WERI-Rb-1 (cell line): Measurements from ENCODE around the gene DLGAP4.

ENCODE experiments used
- DNase-seq: peaks from one replicate; pipeline ENCODE4 v3.0.0-alpha.2; 2020
- H3K27ac ChIP-seq: fragments of 250-450 bp; sonication (Bioruptor Pico); 2 replicates; pipeline ENCODE4 v1.5.1; 2020; ENCODE audit warnings: mild to moderate bottlenecking, moderate library complexity
- H3K27me3 ChIP-seq: fragments of 250-450 bp; sonication (Bioruptor Pico); 2 replicates; pipeline ENCODE4 v1.5.1; 2021; ENCODE audit warnings: mild to moderate bottlenecking, low read depth, moderate library complexity; ENCODE audit not compliant: insufficient read depth, severe bottlenecking
- H3K36me3 ChIP-seq: fragments of 250-450 bp; sonication (Bioruptor Pico); 2 replicates; pipeline ENCODE4 v1.5.1; 2020; ENCODE audit warnings: mild to moderate bottlenecking, moderate library complexity
- H3K4me3 ChIP-seq: 2 replicates; pipeline ENCODE4 v1.5.1; 2011; ENCODE audit warnings: low read depth, mild to moderate bottlenecking, control low read depth, low read length
- H3K9me3 ChIP-seq: fragments of 250-450 bp; sonication (Bioruptor Pico); 2 replicates; pipeline ENCODE4 v1.5.1; 2021; ENCODE audit warnings: mild to moderate bottlenecking, moderate library complexity; ENCODE audit not compliant: severe bottlenecking
- TF ChIP-seq, protein P1 (sequence below): IDR thresholded peaks from 2 replicates; pipeline ENCODE4 v1.5.1; 2011; ENCODE audit warnings: low read depth, mild to moderate bottlenecking, control low read depth, inconsistent platforms, low read length

Gene DLGAP4

DNA sequence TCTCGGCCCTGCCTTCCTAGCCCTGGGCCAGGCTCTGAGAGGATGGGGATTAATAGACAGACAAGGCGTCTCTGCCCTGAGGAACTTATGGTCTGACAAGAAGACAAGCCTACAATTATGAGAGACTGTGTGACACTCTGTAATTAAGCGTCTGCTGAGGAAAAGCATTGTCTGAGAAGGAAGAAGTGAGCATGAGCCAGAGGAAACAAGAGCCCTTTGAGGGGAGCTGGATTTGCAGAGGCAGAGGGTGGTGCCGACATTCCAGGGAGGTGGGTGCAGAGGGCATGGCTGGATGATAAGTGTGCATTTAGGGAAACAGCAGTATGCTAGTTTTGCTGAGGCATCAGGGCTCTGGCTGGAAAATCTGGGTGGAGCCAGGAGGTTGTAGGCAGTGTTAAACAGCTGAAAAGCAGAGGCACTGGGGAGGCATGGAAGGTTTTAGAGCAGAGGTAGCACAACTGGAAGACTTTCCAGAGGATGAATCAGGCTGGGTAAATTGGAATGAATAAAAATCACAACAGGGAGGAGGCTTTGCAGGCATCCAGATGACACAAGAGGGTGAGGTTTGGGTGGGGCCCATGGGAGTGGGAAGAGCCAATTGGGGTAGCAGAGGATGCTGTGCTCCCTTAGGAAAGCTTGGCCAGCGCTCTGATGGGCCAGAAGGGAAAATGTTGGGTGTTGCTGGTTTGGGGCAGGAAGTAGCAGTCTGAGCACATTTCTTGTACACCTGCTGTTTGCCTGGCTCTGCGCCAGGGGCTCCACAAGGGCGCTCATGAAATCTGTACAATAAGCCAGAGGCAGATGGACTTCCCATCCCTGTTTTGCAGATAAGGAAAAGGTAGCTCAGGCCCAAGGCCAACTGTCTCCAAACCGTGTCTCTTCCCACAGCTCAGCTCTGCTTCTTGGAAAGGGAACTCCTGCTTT lies 161.2 kb downstream of the DLGAP4 start:
- H3K36me3 ChIP-seq = peaks cover 6% of the 10 kb centered on the region; the same call in 1 of the 2 replicates
- peak; percentile 54 for DNase-seq
- H3K27ac ChIP-seq = peak overlapping the region; percentile 73
- H3K4me3 ChIP-seq = no peak overlapping the region
- no peaks in the 10 kb centered on the region for H3K27me3 ChIP-seq
- TF ChIP-seq, protein P1, sequence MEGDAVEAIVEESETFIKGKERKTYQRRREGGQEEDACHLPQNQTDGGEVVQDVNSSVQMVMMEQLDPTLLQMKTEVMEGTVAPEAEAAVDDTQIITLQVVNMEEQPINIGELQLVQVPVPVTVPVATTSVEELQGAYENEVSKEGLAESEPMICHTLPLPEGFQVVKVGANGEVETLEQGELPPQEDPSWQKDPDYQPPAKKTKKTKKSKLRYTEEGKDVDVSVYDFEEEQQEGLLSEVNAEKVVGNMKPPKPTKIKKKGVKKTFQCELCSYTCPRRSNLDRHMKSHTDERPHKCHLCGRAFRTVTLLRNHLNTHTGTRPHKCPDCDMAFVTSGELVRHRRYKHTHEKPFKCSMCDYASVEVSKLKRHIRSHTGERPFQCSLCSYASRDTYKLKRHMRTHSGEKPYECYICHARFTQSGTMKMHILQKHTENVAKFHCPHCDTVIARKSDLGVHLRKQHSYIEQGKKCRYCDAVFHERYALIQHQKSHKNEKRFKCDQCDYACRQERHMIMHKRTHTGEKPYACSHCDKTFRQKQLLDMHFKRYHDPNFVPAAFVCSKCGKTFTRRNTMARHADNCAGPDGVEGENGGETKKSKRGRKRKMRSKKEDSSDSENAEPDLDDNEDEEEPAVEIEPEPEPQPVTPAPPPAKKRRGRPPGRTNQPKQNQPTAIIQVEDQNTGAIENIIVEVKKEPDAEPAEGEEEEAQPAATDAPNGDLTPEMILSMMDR = no peak
- no peaks in the 10 kb centered on the region for H3K9me3 ChIP-seq

DNA sequence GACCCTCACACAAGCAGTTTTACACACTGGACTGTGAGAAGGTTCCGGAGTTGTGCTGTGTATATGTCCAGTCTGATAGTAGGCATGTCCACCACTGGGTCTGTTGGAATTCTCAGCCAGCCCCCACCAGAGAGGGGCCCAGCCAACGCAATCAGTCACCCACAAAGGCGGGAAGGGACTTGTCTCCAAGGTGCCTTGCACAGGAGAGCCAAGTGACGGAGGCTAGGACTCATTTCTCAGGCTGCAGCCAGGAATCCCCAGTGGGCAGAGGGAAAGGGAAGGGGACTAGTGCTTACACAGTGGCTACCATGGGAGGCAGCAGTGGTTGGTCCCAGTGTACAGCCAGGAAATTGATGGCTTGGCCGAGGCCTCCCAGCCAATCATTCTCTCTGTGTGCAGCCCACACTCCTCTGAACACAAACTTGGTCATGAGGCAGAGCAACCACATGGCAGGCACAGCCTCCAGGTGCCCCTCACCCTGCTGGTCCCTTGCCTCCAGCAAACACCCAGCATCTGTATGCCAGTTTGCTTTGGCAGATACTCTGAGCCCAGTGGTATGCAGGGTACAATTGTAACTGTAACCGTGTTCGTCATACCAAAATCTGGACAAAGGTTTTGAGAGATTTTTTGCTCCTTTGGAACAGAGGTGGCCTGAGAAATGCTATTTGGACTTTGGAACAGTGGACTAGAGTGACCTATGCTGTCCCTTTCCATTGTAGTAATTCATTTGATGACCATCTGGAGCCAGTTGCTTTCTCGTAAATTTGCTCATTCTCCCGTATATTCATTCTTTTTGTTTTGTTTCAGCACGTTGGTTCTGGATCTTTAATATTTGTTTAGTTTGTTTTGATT lies 162.2 kb downstream of the DLGAP4 start:
- peak; percentile 28 for DNase-seq
- no peak overlapping the region for H3K4me3 ChIP-seq

DNA sequence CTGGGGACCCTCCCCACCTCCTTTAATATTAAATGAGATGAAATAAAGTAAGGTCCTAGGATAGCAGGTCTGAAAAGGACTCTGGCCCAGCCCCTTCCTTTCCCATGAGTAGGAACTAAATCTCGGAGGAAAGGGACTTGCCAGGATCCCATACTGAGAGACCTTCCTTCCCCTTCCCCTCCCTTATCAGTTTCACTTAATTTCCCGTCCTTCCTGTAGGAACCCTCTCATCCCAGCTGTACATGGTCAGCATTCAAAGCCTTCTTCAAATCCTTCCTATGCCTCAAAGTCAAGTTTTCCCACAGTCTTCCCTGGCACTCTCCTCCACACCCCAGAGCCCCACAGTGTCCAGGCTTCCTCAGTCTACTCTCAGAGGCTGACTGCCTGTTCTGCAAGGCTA lies 163.8 kb downstream of the DLGAP4 start:
- TF ChIP-seq, protein P1 = no peak
- Histone ChIP-seq H3K9me3 (no peaks in the 10 kb centered on the region), H3K4me3 (no peak overlapping the region), H3K36me3 (no peaks in the 10 kb centered on the region), H3K27me3 (no peaks in the 10 kb centered on the region), H3K27ac (no peak overlapping the region)
- DNase-seq = no peak

More for the DNA sequence above, 162.2 kb downstream of the DLGAP4 start:
- TF ChIP-seq, protein P1 = no peak
- Histone ChIP-seq H3K27me3 (no peaks in the 10 kb centered on the region), H3K9me3 (no peaks in the 10 kb centered on the region), H3K27ac (peak overlapping the region; percentile 73), H3K36me3 (peaks cover 6% of the 10 kb centered on the region; the same call in 1 of the 2 replicates)

DNA sequence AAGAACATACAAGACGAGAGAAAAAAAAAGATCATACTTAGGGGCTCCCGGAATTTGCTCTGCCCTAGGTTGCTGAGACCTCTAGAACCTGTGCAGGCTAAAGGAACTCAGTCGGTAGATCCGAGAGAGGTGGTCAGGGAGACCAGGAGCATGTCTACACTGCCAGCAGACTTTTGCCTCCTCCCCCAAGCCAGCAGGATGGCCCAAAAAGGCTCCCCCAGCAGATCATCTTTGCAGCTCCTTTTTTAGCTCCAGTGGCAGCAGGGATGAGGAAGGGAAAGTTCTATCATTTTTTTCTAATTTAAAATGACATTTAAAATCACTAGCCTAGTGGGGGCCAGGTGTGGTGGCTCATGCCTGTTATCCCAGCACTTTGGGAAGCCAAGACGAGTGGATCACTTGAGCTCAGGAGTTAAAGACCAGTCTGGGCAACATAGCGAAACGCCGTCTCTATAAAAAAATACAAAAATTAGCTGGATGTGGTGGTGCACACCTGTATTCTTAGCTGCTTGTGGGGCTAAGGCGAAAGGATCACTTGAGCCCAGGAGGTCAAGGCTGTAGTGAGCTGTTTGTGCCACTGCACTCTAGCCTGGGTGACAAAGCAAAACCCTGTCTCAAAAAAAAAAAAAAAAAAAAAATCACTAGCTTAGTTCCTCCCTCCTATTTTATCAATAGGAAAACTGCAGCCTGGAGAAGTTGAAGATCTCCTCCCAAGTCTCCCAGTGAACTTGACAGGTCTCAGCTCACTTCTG lies 165.9 kb downstream of the DLGAP4 start:
- DNase-seq = no peak
- Histone ChIP-seq H3K27ac (no peak overlapping the region), H3K27me3 (no peaks in the 10 kb centered on the region), H3K9me3 (no peaks in the 10 kb centered on the region), H3K4me3 (no peak overlapping the region), H3K36me3 (no peaks in the 10 kb centered on the region; the same call in 1 of the 2 replicates)
- TF ChIP-seq, protein P1 = no peak

DNA sequence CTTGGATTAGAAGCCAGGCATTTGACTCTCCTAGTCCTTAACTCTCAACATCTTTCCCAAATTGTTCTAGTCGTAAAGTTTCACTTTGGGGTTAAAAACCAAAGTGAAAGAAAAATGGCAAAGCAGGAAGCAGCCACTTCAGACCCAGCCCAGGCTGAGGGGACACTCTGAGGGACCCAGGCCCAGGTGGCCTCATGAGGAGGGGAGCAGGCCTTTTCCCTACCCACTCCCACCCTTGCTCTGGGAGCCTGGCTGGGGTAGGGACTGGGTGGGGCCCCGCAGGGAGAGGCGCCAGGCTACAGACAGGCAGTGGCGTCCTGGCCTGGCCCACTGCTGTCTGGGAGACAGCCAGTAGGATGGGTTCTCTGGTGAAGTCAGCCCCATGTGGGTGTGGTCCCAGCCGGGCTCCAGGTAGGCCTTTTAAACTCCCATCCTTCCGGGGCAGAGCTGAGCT lies 166.5 kb downstream of the DLGAP4 start:
- H3K9me3 ChIP-seq = no peaks in the 10 kb centered on the region
- H3K36me3 ChIP-seq = no peaks in the 10 kb centered on the region; the same call in 1 of the 2 replicates
- DNase-seq = no peak
- no peaks in the 10 kb centered on the region for H3K27me3 ChIP-seq
- no peak overlapping the region for H3K4me3 ChIP-seq
- TF ChIP-seq, protein P1 = no peak
- H3K27ac ChIP-seq = no peak overlapping the region
